GM10847 (cell line): Measurements from ENCODE around the gene RBP5.

Source experiments
- POLR2A ChIP-seq: IDR thresholded peaks from 2 replicates; pipeline ENCODE4 v1.6.1; 2011; ENCODE audit not compliant: insufficient read length; ENCODE audit errors: extremely low read depth

The RBP5 gene, protein sequence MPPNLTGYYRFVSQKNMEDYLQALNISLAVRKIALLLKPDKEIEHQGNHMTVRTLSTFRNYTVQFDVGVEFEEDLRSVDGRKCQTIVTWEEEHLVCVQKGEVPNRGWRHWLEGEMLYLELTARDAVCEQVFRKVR

DNA sequence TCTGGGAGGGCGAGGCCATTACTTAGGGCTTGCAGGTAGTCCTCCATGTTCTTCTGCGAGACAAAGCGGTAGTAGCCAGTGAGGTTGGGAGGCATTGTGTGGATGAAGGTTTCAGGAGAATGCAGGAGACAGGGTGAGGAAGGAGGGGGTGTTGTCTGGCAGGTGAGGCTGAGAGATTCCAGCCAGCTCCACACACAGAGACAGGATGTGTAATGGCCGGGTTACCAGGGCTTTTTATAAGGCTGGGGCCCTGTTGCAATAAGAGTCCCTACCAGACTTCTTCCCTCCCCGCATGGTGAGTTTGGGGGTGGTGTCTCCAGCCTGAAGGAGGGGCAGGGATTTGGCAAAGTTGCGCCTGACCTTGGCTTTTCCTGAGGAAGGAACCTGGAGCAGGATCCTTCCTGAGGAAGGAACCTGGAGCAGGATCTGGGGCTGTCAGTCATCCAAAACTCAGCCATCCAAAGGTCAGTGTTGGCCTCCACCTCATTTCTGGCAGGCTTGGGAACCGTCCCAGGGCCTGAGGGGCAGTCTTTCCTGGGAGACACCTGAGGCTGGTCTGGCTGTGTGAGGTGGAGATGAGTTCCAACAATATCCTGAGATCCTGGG, at the start of gene RBP5:
Gene RBP5 (minus strand): TSS at position 209 of the 606 bp plus-strand sequence. CDS start 114 bp downstream, at position 95.
- no peak for TF ChIP-seq POLR2A

DNA sequence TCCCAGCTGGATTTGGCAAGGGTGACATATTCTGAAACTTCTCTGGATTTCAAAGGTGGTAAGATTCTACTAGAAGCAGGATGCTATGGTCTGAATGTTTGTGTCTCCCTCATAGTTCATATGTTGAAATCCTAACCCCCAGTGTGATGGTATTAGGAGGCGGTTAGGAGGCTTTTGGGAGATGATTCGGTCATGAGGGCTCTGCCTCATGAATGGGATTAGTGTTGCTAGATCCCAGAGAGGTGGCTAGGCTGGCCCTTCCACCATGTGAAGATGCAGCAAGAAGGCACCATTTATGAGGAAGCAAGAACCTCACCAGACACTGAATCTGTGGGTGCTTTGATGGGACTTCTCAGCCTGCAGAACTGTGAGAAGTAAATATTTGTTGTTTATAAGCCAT, 49.8 kb upstream of the RBP5 start:
- TF ChIP-seq POLR2A: no peak

DNA sequence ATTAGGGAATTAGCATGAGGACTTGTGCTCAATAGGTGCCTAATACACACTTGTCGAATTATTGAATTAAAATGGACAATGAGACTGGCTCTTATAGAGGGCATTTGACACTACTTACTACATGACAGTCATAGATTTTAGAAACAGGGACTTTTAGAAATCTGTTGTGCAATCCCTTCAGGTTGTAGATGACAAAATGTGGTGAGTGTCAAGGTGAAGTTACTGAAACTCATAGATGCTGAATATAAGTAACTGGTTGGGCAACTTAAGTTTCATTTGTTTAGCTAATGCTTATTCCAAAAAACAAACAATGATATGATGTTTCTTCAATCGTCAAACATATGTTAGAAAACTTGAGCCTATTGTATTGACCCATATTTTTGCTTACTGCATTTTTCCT, 47.9 kb upstream of the RBP5 start:
- TF ChIP-seq POLR2A: no peak

DNA sequence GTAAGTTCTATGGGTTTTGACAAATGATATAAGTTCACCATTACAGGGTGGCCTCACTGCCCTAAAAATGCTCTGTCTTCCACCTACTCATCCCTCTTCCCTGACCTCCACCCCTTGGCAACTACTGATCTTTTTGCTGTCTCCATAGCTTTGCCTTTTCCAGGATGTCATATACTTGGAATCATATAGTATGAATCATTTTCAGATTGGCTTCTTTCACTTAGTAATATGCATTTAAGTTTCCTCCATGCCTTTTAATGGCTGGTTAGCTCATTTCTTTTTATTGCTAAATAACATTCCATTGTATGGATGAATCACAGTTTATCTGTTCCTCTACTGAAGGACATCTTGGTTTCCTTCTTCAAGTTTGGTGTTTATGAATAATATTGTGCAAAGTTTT, 46.8 kb upstream of the RBP5 start:
- no peak for TF ChIP-seq POLR2A

DNA sequence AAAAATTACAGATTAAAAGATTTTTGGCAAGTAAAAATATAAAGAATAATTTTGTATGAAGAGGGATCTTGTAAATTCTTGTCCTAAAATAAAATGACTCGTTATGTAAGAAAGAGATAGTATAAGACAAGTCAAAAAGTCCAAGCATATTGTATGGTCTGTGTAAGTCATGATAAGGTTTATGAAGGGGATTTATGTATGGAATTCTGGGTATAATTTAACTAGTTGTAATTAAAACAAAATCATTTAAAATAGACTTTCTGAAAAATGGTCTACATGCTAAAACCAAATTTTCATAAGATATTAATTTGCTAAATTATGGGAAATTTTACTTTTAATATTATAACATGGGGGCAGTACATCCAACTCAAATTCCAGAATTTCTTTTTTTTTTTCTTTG, 43.2 kb upstream of the RBP5 start:
- TF ChIP-seq POLR2A: no peak

DNA sequence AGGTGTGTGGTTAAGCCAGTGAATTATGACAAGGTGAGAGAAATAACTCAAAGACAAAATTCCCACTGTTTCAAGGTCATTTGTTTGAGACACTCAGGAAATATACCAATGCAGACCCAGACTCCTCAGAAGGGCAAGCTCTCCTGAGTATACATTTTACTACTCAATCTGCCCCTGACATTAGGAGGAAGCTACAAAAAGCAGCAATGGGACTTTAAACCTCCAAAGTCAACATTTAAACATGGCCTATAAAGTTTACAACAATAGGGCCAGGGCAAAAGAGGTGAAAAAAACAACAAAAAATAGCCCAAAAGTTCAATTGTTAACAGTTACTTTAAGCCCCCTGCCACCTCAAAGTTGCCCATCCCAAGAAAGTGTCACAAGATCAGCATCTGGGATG, 41.3 kb upstream of the RBP5 start:
- TF ChIP-seq POLR2A: no peak

DNA sequence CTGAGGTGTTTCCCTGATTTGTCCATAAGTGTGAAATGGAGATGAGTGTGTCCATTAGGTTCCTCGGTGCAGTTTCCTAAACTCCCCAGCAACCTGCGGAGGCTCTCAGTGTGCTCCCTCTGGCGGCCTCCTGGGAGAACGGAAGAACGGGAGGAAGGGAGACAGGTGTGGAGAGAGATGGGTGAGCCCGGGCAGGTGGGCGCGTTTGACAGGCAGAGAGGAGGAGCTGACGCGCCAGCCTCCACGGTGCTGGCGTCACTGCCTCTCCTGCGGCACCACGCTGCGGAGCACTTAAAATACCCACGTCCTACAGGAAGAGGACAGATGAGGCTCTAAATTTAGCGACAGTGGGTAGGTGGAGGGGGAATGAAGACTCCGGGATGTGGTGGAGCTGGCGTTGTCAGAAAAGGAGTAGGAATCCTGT, 34.0 kb upstream of the RBP5 start:
- TF ChIP-seq POLR2A: no peak

DNA sequence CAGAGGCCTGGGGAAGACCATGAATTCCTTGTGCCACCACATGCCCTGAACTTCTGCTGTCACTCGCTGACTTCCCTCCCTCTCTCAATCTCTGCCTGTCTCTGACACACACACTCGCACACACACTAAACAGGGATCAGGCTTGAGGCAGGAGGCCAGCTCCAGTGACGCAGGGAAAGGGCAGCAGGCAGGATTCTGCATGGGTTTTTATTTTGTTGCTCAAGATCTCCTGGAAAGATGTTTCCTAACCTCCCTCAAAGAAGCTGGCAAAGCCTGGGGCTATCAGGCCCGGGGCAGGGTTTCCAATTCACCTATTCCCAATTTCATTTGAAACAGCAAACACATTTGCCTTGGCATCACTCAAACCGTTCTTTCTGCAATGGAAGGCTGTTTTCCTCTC, 33.1 kb upstream of the RBP5 start:
- TF ChIP-seq POLR2A: no peak

DNA sequence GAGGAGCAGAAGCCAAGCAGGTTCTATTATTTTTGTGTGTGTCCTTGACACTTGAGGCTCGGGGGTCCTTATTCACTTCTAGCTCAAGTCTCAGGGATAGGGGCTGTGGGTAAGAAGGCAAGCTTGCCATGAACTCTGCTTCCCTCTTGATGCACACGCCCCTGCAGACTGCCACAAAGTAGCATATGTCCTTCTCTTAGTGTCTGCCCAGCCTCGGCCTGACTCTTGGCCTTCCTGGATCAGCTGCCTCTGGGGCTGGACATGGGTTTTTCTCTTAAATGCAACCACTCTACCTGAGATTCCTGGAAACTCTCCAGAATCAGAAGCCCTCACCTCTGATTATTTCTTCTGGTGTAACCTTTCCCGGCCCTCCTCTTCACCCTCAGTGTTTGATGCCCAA, 32.6 kb upstream of the RBP5 start:
- TF ChIP-seq POLR2A: no peak

DNA sequence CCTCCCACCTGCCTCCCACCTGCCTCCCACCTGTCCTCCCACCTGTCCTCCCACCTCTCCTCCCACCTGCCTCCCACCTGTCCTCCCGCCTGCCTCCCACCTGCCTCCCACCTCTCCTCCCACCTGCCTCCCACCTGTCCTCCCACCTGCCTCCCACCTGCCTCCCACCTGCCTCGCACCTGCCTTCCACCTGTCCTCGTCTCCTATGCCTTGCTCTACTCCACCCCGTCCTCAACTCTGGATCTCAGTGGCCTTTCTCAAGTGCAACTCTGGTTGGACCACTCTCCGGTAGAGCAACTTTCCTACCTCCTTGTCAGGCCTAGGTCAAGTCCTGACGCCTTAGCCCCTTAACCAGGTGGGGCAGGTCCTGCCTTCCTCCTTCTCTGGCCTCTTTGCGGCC, 31.5 kb upstream of the RBP5 start:
- TF ChIP-seq POLR2A: no peak

DNA sequence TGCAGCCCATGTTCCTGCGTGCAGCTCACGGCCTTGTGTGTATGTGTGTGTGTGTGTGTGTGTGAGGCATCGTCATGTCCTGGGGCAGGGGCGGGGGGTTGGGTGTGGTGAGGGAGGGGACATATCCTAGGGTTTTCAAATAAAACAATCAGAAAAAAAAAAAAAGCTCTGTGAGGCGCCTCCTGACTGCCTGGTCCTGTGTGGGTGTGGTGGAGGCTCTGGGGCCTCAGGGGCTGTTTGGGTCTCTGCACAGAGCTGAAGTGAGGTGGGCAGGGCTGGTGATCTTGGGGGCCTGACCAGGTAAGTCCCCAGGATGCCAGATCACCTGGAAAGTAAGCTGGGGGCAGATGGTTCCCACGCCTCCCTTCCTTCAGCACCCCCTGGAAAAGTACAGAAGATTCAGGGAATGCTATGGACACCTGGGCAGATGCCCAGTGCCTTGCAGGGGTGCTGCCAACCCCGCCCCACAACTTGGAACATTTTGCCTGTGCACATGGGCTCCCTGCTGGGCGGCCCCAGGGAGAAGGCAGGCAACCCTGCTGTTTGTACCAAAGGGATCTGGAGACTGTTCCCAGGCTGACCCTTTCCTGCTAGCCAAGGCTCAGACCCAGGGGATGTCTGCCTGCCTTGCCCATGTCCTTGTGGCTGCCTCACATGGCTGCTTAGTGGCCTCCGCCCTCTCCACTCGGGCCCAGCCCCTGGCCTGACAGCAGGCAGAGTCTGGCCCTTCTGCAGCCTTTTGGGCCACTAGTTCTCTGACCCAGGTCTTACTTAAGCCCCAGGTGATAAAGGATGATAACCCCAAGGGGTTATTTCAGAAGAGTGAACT, 30.3 kb upstream of the RBP5 start:
- TF ChIP-seq POLR2A: no peak

DNA sequence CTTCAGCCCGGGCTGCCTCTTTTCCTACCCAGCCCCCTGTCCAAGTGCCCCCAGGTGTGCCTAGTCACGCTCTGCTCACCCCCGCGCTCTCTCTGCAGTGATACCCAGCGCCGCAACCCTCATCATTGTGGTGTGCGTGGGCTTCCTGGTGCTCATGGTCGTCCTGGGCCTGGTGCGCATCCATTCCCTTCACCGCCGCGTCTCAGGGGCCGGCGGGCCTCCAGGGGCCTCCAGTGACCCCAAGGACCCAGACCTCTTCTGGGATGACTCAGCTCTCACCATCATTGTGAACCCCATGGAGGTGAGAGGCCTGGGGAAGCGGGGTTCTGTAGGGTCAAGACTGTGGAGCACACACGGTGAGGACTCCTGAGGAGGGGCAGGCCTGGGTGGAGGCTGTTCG, 28.7 kb upstream of the RBP5 start:
- no peak for TF ChIP-seq POLR2A

DNA sequence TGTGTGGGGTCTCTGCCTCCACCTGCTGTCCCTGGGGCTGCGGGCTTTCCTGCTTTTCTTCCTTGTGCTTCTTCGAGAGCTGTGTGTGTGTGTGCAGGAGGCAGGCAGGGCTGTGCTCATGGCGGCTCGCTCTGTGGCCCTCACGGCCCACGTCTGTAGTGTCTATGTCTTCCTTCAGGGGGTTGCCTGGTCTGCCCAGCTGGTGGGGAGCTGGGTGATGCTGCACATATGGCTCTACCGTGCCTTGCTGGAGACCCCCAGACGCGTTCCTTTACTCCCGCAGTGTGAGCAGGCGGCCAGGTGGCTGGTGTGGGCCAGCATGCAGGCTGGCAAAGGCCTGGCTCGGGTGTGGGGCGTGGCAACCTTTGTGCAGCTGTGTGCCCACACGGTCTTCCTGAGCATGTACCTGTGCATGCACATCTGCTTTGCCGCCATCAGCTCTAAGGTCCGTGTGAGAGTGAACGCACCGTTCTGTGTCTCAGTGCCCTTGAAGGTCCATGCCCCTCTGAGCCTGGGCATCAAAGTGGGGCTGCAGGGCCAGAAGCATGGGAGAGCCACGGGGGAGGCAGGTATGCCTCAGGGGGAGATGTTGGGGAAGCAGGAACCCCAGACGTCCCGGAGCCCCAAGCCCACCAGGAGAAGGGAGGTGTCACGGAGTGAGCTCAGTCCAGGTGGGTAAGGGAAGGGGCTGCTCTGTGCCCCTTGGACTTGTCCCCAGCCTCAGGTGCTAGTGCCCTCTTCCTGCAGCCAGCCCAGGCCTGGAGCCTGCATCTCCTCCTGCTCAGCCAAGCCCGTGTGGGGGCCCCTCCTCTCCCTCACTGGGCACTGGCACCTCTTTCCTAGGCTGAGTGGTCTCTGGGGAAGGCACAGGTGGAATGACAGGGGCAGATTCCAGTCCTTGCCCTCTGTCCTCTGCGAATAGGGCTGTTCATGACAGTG, 27.8 kb upstream of the RBP5 start:
- no peak for TF ChIP-seq POLR2A

DNA sequence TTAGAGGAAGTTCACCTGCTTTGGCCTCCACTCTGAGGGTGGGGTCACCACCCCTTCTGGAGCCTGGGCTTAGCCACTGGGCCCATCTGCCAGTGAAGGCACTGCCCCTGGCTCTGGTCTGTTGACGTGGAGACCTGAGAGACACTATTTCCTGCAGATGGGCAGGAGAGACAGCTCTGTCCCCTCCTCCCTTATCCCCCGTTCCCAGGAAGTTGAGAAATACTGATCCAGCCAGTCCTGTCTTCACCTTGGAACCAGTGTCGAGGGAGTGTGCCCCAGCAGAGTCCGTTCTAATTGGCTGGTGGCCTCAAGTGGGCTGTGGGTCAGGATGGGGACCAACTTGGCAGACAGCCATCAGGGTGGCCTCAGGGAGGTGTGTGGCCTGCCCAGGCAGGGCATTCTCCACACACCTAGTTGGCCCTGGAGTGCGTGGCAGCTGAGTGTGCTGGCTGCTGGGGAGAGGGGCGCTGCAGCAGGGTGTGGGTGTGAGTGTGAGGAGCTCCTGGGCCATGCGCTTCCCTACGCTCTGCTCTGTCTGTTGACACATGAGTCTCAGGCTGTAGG, 26.9 kb upstream of the RBP5 start:
- no peak for TF ChIP-seq POLR2A

DNA sequence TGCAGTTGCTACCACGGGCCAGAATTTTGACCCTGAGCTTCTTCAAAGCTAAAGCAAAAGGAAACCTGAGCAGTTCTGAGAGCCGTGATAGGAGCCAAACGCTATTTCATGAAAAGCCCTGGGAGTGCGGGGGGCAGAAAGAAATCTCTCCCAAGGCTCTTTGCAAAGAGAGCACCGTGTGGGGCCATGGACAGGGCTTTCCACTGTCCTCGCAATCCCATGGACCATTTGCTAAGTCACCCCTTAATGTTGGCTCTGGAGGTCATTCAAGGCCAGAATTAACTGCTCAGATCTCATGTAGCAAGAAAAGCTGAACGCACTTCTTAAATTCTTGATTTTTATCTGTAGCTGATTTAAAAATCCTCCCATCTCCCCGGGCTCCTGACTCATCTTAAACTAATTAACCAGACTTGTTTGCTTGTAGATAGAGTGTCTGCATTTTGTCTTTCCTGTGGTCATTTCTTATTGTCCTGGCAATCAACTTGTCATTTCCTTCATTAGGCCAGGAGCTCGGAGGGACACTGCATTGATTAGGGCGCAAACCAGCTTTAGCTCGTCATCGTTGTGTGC, 26.3 kb upstream of the RBP5 start:
- TF ChIP-seq POLR2A: no peak

DNA sequence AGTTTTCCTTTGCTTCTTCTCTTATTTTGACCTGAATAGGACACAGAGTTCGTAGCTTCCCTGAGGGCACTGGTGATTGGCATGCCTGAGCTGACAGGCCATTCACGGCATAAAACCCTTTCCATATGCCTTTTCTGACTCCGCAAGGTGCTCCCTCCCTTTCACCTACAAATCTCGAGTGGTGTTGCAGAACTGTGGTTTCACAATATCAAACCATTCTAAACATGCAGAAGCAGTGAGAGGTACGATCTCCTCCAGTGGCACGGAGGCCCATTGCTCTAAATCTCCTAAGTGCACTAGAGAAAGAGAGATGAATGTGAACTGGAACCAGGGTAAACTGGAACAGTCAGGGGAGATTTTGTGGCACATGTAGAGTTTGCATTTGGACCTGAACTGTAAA, 25.4 kb upstream of the RBP5 start:
- no peak for TF ChIP-seq POLR2A
